Midbrain (tissue), 1 donor: ENCODE results near the gene AP4S1.
"Not testable (repeated sequence)": the region's sequence is repeated elsewhere in the genome, so short reads cannot be mapped to it uniquely, and the experiment has no call there.

Experiments
- DNase-seq: peaks from one replicate; lab custom pipeline; 2025; lab: John Stamatoyannopoulos, UW

Gene AP4S1

DNA sequence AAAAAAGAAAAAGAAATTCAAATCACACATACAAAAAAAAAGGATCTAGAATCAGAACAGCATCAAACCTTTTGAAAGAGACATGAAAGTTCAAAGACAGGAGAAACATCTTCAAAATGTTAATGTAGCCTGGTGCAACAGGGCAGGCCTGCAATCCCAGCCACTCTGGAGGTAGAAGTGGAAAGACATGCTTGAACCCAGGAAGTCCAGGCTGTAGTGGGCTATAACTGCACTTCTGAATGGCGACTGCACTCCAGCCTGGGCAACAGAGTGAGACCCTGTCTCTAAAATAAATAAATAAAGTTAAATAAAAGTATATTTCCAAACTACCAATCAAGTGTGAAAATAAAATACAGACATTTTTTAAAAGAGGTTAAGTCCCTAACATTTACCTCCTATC, 18.7 kb upstream of the AP4S1 start:
- no peak for DNase-seq

DNA sequence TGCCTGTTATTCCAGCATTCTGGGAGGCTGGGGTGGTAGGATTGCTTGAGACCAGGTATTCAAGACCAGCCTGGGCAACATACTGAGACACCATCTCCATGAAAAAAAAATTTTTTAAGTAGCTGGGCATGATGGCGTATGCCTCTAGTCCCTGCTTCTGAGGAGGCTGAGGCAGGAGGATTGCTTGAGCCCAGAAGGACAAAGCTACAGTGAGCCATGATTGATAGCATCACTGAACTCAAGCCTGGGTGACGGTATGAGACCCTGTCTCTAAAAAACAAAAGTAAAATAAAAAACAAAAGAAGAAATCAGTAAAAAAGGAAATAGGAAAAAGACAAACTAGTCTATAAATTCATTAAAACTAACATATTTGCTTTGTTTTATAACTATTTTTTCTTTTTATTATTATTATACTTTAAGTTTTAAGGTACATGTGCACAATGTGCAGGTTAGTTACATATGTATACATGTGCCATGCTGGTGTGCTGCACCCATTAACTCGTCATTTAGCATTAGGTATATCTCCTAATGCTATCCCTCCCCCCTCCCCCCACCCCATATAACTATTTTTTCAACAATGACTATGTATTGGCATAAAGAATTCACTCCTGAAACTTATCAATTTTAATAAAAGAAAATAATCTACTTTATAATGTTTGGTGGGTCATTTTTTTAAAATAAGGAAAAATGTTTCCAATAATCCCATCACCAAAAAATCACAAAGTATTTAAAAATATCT, 15.4 kb upstream of the AP4S1 start:
- no peak for DNase-seq

DNA sequence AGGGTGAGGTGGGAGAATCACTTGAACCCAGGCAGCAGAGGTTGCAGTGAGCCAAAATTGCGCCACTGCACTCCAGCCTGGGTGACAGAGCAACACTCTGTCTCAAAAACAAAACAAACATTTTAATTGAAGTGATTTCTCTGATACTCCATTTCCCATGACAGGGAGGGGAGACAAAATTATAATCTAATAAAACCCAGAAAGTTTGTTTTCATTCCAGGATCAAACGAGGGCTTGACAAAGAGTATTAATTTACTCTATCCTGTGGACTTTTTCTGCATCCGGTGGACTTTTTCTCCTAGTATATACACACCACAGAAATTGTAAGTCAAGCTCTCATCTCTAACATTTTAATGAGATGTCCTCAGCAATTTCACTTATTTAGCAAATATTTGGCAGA, 14.5 kb upstream of the AP4S1 start:
- DNase-seq = no peak

DNA sequence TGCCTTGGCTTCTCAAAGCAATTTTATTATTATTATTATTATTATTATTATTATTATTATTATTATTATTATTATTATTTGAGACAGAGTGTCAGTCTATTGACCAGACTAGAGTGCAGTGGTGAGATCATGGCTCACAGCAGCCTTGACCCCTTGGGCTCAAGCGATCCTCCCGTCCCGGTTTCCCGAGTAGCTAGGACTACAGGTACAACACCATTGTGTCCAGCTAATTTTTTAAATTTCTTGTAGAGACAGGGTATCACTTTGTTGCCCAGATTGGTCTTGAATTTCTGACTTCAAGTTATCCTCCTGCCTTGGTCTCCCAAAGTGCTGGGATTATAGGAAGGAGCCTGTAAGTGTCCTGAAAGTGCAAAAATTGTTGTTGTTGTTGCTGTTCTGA, 11.6 kb upstream of the AP4S1 start:
- no peak for DNase-seq

DNA sequence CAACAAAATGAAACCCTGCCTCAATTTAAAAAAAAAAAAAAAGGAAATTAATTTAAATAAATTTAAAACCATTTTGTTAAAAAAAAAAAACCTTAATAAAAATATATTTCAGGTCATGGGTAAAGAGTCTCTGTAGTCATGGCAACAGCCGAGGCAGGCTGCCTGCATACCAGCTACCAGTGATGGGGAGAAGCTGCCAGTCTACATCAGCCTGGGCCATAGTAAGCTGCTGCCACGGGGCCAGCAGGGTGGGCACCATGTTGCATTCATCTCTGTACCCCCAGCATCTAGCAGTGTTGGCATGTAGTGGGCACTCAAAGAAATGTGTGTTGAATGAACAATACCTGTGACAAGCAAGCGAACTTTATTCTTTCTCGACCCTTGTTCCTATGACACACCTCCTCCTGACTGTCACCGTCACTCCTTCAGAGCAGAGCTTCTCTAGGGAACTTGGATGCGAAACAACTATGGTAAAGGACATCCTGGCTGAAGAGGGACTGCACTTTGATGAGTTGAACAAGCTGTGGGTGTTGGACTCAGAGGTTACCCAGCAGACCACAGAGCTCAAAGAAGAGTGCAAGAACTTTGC, 7.3 kb upstream of the AP4S1 start:
- no peak for DNase-seq

DNA sequence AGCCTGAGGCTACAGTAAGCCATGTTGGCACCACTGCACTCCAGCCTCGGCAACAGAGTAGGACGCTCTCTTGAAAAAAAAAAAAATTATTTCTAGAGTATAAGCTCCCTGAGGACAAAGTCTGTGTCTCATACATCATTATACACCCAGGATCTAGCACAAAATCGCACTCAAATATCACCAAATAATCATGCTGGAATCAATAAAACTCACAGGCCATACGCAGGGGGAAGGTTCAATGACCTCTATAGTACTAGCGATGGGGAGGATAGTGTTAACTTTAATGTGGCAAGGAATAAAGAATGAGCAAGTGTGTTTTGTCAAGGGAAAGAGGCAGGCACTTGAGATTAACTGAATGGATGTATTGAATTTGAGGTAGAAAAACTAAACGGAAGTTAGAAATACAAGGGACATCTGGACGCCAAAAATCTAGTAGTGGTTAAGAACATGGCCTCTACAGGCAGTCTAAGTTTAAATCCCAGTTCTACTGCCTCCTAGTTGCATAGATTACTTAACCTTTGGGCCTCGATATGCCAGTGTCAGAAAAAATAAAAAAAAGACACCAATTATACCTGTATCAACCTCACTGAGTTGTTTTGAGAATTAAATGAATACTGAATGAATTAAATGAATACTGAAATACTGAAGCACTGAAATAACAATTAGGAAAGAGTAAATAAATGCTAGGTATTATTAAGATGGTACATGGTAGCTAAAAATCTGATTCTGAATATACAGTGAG, 4.4 kb upstream of the AP4S1 start:
- no peak for DNase-seq

DNA sequence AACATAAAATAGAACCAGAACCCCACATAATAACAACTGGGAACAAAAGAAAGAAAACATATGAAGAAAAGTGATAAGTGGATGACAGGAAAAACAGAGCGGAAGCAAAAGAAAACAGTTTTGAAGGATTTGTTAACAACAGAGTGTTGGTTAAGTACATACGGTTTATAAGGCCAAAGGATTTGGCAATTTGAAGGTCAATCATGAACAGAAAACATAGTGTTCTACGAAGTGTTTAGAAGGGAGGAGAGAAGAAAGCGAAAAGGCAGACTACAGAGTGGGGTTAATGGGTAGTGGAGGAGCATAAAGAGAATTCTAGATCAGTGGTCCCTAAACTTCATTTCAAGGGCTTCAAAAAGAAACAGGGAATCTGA, 3.9 kb upstream of the AP4S1 start:
- no peak for DNase-seq

DNA sequence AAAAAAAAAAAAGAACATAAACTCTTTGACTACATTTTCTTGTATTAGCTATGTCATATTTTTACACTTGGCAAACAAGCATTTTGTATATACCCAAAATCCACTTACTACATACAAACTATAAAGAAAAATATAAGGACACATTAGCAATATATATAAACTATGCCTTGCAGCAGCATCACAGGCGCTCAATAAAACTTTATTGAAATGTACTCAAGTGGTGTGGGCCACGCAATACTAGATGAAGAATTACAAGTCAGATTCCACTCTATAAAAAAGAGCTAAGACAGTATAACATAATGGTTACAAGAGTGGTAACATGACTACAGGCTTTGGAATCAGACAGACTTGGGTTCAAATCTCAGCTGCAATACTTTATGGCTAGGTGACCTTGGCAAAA, 3.1 kb upstream of the AP4S1 start:
- no peak for DNase-seq

DNA sequence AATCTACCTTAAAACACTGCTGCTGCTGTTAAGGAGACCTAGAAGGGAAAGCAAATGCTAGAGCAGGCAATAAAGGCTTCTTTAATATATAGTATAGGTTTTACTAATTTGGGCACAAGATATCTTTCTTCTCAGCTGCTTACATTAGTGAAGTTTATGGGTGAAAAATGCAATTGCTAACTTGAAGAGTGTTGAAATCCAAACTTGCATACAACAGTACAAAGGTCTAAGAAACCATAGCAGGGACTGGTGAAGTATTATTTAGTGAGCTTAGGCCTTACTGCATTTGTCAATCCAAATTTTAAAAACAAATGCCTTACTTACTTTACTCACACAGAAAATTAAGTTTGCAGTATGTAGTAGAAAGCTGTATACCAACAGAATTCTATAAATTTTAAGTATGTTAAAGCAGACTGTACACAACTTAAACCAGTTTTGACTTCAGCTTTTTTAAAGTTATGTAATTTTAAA, 1.4 kb upstream of the AP4S1 start:
- no peak for DNase-seq

DNA sequence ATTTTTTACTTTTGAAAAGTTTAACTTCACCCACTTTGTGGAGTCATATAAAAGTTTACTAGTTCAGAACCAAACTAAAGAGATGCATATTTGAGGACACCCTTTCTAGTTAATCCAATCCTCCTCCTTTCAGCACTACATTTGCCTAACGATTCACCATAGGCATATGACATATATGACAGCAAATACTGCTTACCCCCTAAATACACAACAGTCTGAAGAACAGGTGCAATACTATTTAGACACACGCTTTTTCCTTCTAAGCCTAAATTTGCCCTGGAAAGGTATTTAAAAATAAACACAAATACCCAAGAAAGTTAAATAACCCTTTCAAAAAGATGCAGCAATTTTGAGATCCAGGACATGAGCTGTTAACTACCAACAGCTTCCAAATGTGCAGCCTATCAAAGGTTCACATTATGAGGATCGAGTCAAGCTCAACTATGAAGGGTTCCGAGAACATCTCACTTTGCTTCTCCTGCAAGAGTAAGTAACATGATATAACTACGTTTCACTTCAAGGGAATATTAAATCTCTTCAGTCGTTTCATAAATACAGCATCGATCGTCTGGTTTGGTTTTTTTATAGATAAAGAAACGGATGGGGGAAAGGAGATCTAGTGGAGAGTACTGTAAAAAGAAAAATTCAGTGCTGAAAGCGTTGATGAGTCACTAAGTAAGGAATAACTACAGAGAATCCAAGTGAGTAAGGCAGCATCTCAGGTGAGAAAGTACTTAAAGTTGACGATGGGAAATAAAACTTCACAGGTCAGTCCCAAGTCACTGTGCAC, 677 bp upstream of the AP4S1 start:
- DNase-seq = peak; percentile 64

DNA sequence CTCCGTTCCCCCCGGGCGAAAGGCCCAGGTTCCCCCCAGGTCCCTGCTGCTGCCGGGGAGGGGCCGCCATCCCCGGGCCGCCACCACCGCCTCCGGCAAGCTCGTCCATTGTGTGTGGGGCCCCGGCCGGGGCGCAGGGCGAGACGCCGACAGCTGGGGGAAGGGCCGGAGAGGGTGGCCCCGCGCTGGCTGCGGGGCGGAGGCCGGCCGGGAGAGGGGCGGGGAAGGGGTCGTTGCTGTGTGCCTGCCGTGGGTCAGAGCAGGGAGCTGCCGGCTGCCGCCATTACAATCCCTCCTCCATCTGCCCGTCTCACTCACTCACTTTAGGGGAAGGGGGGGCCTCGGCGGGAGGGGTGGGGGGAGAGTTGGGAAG, 614 bp downstream of the AP4S1 start, which contains the start of gene STRN3:
Gene STRN3, minus strand, starts transcription at position 303 of the 373 bp plus-strand sequence. Its CDS starts 194 bp downstream, at position 109.
- DNase-seq = no peak

DNA sequence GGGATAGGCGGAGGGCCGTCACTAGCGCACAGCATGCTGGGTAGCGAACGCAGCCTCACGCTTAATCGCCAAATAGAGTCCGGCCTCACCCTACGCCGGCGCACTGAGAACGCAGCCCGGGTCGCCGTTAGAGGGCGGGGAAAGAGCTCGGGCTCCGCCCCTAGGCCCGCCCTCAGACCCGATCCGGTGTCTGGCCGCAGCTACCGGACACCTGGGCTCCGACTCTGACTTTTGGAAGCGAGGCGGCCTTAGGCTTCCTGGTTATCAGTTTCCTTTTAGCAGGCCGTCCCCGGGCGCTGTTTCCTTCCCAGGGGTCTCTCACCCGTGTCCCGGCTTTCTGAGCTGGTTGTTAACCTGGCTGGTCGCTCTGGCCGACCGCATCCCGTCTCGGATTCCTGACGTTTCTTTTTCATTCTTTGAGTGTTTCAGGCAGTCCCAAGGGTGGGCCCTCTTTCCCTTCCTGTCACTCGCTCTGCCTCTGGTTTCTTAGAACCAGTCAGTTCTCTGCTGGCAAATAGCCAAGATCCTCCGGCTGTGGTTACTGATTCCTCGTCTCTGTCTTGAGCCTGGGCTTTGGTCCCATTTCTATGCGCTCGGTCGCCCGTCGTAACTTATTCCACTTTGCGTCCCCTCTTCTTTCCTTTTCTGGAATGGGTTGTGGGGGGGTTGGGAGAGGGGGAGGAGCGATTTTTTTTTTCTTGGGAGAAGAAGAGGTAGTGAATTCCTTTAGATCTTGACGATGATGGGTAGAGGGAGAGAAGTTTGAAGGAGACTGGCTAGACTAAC, 1.2 kb downstream of the AP4S1 start:
- peak; percentile 95 for DNase-seq

DNA sequence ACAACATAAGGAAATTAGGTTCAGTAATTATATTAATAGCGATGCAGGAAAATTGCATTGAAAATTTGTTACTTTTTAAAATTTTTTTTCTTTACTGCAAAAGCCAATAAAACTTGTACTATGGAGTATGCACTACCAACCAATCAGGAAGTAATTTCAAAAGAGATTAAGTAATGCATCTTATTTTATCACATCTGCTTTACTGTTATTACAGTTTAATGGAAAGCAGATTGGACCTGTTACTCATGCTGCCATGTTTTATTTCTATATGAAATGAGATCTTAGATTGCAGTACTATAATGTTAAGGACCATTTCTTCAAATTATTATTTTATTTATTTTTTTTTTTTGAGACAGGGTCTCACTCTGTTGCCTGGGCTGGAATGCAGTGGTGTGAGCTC, 2.4 kb downstream of the AP4S1 start:
- no peak for DNase-seq

DNA sequence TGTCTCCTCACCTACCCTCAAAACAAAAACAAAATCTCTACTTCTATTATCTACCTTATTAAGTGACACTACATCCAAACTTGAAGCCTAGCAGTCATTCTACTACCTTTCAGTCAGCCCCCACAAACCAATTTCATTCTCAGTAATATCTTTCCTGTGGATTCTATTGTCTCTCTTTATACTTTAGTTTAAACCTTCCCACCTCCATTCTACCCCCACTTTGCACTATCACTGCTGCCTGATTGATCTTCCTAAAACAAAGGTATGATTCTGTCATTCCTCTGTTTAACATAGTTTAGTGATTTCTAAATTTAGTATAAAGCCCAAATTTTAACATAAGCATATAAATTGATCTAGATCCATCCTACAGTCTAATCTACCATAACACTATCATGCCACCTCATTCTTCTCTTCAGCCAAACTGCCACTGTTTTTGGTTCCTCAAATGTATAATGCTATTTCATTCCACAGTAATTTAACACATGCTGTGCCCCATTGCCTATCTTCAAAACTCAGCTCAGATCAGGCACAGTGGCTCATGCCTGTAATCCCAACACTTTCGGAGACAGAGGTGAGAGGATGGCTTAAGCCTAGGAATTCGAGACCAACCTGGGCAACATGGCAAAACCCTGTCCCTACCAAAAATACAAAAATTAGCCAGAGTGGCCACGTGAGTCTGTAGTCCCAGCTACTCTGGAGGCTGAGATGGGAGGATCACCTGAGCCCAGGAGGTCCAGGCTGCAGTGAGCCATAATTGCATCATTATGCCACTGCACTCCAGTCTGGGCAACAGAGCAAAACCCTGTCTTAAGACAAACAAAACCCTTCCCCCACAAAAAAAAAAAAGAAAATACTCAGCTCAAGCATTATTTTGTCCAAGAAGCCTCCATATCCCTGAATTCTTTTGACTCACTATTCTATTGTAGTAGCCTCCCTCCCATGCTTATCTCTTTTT, 3.8 kb downstream of the AP4S1 start:
- no peak for DNase-seq

DNA sequence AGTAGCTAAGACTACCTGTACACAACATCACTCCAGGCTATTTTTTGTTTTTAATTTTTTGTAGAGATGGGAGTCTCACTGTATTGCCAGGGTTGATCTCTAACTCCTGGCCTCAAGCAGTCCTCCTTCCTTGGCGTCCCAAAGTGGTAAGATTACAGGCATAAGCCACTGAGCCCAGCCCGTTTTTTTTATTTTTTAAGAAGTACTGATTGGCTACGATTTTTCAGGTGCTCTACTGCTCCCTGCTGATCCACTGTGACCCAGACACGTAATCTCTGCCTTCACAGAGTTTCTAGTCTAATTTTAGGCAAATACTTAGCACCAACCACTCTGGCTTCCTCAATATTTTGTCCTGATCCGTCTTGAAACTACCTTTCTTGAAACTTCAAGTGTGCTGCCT, 5.0 kb downstream of the AP4S1 start:
- no peak for DNase-seq

DNA sequence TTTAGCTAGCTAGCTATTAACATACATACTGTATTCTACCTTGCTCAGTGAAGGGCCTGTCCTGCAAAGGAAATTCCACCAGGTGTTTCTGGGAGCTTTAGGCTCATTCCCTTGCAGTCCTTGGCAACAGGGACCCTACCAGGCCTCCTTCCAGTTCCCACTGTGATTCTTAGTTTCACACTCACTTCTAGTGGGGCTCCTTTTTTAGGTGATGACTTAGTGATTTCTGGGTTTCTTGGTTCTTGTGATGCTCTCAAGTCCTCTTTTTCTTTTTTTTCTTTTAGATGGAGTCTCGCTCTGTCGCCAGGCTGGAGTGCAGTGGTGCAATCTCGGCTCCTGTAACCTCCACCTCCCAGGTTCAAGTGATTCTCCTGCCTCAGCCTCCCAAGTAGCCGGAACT, 11.1 kb downstream of the AP4S1 start:
- DNase-seq = no peak

DNA sequence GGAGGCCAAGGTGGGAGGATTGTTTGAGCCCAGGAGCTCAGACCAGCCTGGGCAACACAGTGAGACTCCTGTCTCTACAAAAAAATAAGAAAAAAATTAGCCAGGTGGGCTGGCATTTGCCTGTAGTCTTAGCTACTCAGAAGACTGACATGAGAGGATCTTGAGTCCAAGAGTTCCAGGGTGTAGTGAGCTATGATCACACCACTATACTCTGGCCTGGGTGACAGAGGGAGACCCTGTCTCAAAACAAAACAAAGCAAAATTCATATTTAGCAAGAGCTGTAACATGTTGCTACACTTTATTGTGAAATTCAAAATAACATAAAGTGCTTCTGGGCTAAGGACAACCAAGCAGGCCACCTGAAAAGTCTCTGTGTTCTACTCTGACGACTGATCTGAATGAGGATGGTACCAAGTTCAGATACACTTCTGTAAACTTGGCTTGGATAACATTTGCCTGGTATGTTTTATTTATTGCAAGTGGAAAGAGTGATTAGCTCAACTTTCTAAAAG, 12.3 kb downstream of the AP4S1 start:
- no peak for DNase-seq

DNA sequence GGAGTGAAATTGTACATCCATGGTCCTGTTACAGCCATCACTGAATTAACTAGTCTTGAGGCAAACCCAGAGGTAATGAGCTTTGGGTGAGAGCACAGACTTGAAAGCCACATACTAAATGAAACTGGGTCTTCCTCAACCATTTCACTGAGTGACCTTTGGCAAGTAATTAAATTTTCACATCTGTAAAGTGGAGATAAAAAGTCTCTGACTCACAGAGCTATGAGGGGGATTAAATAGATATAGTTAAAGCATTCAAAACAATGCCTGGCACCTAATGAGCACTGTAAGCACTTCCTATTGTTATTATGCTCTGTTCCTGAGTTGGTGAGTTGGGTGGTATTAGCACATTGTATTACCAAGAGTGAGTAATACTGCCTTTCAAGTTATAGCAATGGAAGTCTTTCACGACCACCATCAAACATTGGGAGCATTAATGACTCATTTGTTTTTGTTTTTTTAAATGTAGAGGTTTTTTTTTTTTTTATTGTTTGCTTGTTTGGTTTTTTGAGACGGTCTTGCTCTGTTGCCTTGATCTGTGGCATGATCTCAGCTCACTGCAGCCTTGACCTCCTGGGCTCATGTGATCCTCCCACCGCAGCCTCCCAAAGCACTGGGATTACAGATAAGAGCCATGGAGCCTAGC, 13.2 kb downstream of the AP4S1 start:
- DNase-seq = no peak

DNA sequence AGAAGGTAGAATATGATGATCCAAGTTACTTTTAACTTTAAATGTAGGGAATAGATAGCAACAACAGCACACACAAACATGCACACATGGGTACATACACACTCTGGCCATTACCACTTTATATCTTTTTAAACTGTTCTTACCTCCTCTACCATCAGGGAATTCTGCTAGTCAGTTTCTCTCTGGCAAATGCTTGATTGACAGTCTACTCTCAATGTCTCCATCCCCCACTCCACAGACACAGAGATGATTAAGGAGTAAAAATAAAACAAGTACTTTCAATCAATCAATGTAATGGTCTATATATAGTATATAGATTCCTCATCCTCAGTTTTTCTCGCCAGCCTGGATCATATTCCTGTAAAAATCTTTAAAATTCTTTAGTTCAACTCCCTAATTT, 16.9 kb downstream of the AP4S1 start:
- DNase-seq = no peak

DNA sequence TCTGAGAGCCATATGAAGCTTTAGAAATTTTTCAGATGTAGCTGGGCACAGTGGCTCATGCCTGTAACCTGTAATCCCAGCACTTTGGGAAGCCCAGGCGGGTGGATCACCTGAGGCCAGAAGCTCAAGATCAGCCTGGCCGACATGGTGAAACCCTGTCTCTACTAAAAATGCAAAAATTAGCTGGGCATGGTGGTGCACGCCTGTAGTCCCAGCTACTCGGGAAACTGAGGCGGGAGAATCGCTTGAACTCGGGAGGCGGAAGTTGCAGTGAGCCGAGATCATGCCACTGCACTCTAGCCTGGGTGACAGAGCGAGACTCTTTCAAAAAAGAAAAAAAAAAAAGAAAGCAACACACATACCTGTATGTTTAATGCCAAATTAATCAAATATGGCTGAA, 17.4 kb downstream of the AP4S1 start:
- not testable (repeated sequence) for DNase-seq
